AG04449 (cell line): ENCODE measurements around the gene PPARA.

Experiments
- CTCF ChIA-PET: fragments of 350-600 bp; formaldehyde crosslinking; extraction: SDS; loops from one replicate; lab custom pipeline; 2021; ENCODE audit warnings: antibody characterized with exemption; lab: Yijun Ruan, JAX
- POLR2A ChIA-PET: fragments of 400-600, 350-600 bp; formaldehyde crosslinking; extraction: SDS; loops from one replicate; lab custom pipeline; 2020; ENCODE audit warnings: antibody characterized with exemption, inconsistent platforms; lab: Yijun Ruan, JAX
- DNase-seq: peaks from one replicate; pipeline ENCODE4 v3.0.0-alpha.2; 2010; ENCODE audit warnings: low read depth, low spot score
- H3K4me3 ChIP-seq: 2 replicates; pipeline ENCODE4 v1.5.1; 2011; ENCODE audit warnings: low read depth, mild to moderate bottlenecking, control low read depth, low read length
- TF ChIP-seq, protein P1 (sequence below): IDR thresholded peaks from one replicate; pipeline ENCODE4 v1.5.1; 2011; ENCODE audit warnings: mild to moderate bottlenecking, moderate library complexity, low read length, control low read depth, inconsistent platforms; ENCODE audit not compliant: insufficient read depth; ENCODE audit errors: missing control alignments

PPARA gene

DNA sequence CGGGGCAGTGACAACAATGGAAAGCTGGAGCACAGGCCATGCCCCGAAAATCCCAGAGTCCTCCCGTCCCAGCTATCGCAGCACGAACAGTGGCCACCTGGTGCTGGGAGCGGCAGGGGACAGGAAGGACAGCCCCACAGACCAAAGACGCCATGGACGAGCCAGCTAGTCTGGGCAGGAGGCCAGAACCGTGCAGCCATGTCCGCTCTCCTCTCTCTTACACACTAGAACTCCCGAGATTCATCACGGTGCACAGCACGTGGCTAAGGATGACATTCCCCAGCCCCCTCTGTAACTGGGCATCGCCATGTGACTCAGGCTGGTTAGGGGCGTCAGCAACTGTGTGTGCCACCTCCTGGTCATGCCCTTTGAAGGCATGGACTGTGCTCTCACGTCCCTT lies 95.2 kb downstream of the PPARA start:
- POLR2A ChIA-PET, result interaction anchor here (0.9 kb wide), 1 partner anchor 22 kb away, joined by 3 read pairs; the partner anchor contains the start of gene TTC38
- CTCF ChIA-PET, result interaction anchor here (1.9 to 2.4 kb wide), 2 partner anchors 239 to 250 kb away, joined by 5 to 7 read pairs; no protein-coding TSS in a partner anchor

DNA sequence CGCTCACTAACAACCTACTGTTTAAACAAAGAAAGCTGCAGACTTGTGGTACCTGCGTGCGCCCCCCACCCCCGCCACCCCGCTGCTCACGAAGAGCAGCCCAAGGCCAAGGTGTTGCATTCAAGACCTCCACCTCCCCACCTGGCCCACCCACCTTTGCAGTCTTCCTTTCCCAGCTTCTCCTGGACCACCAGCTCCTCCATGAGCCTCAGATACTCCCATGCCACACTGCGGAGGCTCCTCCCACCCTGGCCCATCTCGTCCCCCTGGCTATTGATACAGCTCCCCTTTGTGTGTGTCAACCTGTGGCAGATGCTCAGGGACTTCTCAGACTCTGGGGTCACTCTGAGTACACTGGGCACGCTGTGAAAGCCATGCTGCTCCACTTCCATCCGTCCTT lies 95.9 kb downstream of the PPARA start:
- TF ChIP-seq, protein P1, sequence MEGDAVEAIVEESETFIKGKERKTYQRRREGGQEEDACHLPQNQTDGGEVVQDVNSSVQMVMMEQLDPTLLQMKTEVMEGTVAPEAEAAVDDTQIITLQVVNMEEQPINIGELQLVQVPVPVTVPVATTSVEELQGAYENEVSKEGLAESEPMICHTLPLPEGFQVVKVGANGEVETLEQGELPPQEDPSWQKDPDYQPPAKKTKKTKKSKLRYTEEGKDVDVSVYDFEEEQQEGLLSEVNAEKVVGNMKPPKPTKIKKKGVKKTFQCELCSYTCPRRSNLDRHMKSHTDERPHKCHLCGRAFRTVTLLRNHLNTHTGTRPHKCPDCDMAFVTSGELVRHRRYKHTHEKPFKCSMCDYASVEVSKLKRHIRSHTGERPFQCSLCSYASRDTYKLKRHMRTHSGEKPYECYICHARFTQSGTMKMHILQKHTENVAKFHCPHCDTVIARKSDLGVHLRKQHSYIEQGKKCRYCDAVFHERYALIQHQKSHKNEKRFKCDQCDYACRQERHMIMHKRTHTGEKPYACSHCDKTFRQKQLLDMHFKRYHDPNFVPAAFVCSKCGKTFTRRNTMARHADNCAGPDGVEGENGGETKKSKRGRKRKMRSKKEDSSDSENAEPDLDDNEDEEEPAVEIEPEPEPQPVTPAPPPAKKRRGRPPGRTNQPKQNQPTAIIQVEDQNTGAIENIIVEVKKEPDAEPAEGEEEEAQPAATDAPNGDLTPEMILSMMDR, result no peak
- H3K4me3 ChIP-seq, result no peak overlapping the region
- ChIA-PET CTCF (interaction anchor here (1.8 to 2.4 kb wide), 3 partner anchors 114 to 251 kb away, joined by 4 to 7 read pairs (median 5); no protein-coding TSS in a partner anchor), POLR2A (interaction anchor here (1.1 kb wide), 1 partner anchor 19 kb away, joined by 3 read pairs; no protein-coding TSS in a partner anchor)
- no peak for DNase-seq

More for the DNA sequence above, 95.2 kb downstream of the PPARA start:
- no peak for DNase-seq
- TF ChIP-seq, protein P1, result no peak
- H3K4me3 ChIP-seq, result no peak overlapping the region

DNA sequence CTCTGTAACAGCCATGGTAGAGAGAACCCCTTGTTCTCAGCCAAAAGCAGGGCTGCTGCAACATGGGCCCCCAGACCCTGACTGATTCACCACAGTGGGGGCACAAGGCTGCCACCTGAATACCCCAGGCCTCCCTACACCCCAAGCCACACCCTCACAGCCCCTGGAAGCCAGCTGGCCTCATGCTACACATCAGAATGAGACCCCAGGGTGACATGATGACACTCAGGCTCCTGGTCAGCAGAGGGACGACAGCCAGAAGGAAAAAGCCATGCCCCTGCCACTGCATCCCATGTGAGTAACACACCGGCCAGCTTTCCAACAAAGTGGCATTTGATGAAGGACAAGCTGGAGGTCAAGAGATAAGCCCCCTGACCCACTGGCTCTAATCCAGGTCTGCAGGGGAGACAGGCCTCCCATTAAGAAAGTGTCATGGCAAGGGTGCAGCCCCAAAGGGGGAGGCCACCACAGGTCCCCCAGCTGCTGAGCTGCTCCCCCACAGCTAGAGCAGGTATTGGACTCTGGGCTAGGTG lies 97.2 kb downstream of the PPARA start:
- CTCF ChIA-PET, result interaction anchor here (1.8 kb wide), 1 partner anchor 115 kb away, joined by 4 read pairs; no protein-coding TSS in a partner anchor
- POLR2A ChIA-PET, result no interaction called here

DNA sequence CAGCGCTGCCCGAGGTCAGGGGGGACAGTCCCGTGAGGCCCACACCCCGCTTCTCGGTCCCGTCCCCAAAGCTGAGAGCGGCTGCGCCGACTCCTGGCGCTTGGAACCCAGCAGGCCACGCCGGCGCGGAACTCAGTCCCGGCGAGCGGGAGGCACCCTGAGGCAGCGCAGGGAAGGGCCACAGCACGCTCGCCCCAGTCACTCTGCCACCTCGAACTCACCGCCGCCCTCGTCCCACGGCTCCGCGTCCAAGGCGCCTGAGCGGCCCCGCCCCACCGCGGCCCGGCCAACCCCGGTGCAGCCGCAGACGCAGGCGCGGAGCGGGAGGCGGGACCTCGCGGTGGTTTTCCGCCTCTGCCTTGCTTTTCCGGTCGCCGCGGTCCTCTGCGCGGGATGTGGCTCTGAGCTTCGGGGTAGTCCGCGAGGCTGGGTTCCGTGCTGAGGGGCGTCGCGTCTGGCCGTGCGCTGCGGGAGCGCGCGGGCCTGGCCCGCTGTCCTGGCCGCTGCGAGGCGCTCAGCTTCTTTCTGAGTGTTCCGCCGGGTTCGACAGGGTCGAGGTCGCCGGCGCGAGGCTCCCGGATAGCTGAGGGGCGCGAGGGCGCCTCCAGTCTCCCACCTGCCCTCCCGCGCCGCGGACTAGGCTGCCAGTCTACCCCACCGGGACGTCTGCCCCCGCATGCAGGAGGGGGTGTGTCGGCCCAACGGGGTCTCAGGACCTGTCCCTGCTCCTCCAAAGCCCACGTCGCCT lies 99.9 kb downstream of the PPARA start, which contains the start of gene CDPF1:
CDPF1 (minus strand) TSS at position 259 of the 748 bp plus-strand sequence. CDS start 2,009 bp downstream, outside the sequence.
- DNase-seq, result peak; percentile 10
- H3K4me3 ChIP-seq, result peak within 1 kb of the TSS; percentile 87
- CTCF ChIA-PET, result interaction anchor here (0.7 to 1.4 kb wide), 2 partner anchors 17 to 128 kb away, joined by 3 read pairs; partner anchors contain the start of gene TTC38
- TF ChIP-seq, protein P1, result peak; percentile 8
- POLR2A ChIA-PET, result interaction anchor here (0.6 to 1.5 kb wide), 10 partner anchors 10 to 253 kb away, joined by 3 to 9 read pairs (median 4); partner anchors contain the start of genes PKDREJ, TRMU and TTC38

More for the DNA sequence above, 97.2 kb downstream of the PPARA start:
- no peak for DNase-seq
- no peak overlapping the region for H3K4me3 ChIP-seq
- TF ChIP-seq, protein P1, result no peak

DNA sequence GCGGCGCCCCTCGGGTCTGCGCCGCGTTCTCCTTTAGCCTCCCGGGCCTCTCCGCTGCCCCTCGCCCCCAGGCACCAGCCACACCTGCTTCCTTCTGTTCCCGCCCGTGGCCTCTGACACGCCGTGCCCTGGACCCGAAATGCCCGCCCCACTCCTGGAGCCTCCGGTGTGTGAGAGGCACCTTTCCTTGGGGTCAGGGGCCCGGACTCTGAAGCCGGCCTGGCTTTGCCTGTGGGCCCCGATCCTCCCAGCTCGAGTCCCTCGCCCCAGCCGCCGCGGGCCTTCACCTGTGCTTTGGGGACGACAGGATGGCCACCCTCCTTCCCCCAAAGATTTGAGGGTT lies 100.4 kb downstream of the PPARA start:
- DNase-seq, result no peak
- ChIA-PET CTCF (interaction anchor here (0.7 to 1.4 kb wide), 2 partner anchors 17 to 129 kb away, joined by 3 read pairs; partner anchors contain the start of gene TTC38), POLR2A (interaction anchor here (0.6 to 1.5 kb wide), 9 partner anchors 9 to 254 kb away, joined by 3 to 9 read pairs (median 3); partner anchors contain the start of genes PKDREJ, TRMU and TTC38)
- TF ChIP-seq, protein P1, result no peak
- H3K4me3 ChIP-seq, result peak overlapping the region; percentile 87
